Stimulated activated memory B cell treated with anti-CD40 and anti-IgM and Interleukin-4, amounts not matched to agents 10 μg/mL and 1 μg/mL and 100 μg/mL, for 72 hours (primary cell): ENCODE results near the gene NUAK2.
"Not testable (repeated sequence)": the region's sequence is repeated elsewhere in the genome, so short reads cannot be mapped to it uniquely, and the experiment has no call there.

ENCODE experiments used
- ATAC-seq: fragments of 150-1000 bp; cut with Tn5 transposase; 2 replicates; pipeline ENCODE4 v1.10.0; 2021
- H3K27ac Mint-ChIP-seq: one replicate; pipeline ENCODE4 v1.8.0; 2022; ENCODE audit warnings: mild to moderate bottlenecking, mixed read lengths
- H3K27me3 Mint-ChIP-seq: one replicate; pipeline ENCODE4 v1.8.0; 2022; ENCODE audit warnings: mixed read lengths
- H3K36me3 Mint-ChIP-seq: one replicate; pipeline ENCODE4 v1.8.0; 2022; ENCODE audit warnings: mixed read lengths
- H3K4me1 Mint-ChIP-seq: one replicate; pipeline ENCODE4 v1.8.0; 2022; ENCODE audit warnings: mixed read lengths
- H3K4me3 Mint-ChIP-seq: one replicate; pipeline ENCODE4 v1.8.0; 2022; ENCODE audit warnings: mild to moderate bottlenecking, moderate library complexity, mixed read lengths
- H3K9me3 Mint-ChIP-seq: one replicate; pipeline ENCODE4 v1.8.0; 2022; ENCODE audit warnings: mixed read lengths

Gene NUAK2

DNA sequence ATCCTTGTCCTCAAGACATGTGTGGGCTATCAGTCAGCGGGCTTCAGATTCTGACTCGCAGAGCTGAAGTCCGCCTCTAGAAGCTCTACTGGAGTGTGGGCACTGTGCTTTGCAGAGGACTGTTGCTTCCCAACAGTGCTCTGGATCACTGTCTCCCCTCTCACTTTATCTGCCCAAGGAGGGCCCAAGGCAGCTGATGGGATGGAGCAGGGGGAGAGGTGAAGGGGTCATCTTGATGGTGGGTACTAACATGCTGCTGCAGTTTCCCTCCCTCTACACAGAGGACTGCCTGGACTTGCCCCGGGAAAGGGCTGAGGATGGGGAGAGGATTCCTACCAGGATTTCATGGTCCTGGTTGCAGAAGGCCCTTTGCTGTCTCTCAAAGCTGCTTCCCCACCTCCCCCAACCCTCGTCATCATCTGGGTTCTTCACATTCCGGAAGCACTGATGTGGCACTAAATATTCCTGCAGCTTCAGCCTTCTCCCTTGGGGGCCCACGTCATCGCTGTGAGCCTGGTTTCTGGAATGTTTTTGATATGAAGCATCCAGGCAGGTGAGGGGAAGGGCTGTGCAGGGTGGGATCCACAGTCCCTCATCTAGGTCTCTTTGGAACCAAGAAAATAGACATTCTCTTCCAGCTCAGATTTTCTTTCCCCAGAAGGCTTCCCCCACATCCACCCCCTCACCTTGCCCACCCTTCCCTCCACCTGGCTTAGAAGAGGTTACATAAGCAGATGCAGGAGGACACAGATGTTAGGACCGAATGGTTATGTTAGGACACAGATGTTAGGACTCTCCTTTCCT is 23.2 kb downstream of the NUAK2 start:
- ATAC-seq = no peak
- Mint-ChIP-seq H3K4me3 (no peak overlapping the region), H3K36me3 (peaks cover 20% of the 10 kb centered on the region), H3K4me1 (peaks cover 76% of the 10 kb centered on the region), H3K9me3 (no peaks in the 10 kb centered on the region), H3K27ac (peak overlapping the region; percentile 50), H3K27me3 (no peaks in the 10 kb centered on the region)

GRCh38 chr1:205297546-205298177 is 23.9 kb downstream of the NUAK2 start:
- not testable (repeated sequence) for H3K4me3 Mint-ChIP-seq, H3K9me3 Mint-ChIP-seq, H3K27me3 Mint-ChIP-seq, ATAC-seq
- Mint-ChIP-seq H3K36me3 (peaks cover 14% of the 10 kb centered on the region), H3K4me1 (peaks cover 74% of the 10 kb centered on the region), H3K27ac (peak overlapping the region; percentile 50)

GRCh38 chr1:205296154-205296553 is 25.4 kb downstream of the NUAK2 start:
- H3K27me3 Mint-ChIP-seq = no peaks in the 10 kb centered on the region
- ATAC-seq = no peak
- peaks cover under 1% of the 10 kb centered on the region for H3K36me3 Mint-ChIP-seq
- H3K9me3 Mint-ChIP-seq = no peaks in the 10 kb centered on the region
- no peak overlapping the region for H3K4me3 Mint-ChIP-seq
- peaks cover 73% of the 10 kb centered on the region for H3K4me1 Mint-ChIP-seq
- peak overlapping the region; percentile 50 for H3K27ac Mint-ChIP-seq

DNA sequence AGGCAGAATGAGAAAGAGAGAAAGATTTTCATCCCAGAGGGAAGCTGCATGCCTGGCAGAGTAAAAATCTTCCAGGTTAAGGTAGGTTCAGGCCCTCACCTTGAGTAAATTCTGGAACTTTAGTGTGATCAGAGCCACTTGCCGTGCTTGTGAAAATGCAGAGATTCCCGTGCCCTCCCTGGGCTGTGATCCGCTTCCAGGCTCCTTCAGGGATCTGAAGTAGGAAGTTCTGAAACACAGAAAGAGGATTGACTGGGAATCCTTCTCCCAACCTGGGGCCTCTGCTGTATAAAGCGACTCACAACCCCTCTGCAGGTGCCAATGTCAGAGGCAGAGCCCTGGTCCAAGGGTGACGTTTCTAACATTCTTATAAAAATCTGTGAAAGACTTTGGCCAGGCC is 26.6 kb downstream of the NUAK2 start:
- Mint-ChIP-seq H3K4me3 (no peak overlapping the region), H3K27me3 (no peaks in the 10 kb centered on the region), H3K27ac (peak overlapping the region; percentile 58), H3K9me3 (no peaks in the 10 kb centered on the region), H3K4me1 (peaks cover 62% of the 10 kb centered on the region), H3K36me3 (no peaks in the 10 kb centered on the region)
- ATAC-seq = no peak

- Mint-ChIP-seq H3K27me3 (no peaks in the 10 kb centered on the region), H3K27ac (peak overlapping the region; percentile 58), H3K9me3 (no peaks in the 10 kb centered on the region), H3K4me3 (no peak overlapping the region), H3K4me1 (peaks cover 63% of the 10 kb centered on the region), H3K36me3 (no peaks in the 10 kb centered on the region)
- peak; percentile 18 for ATAC-seq
Observed at GRCh38 chr1:205294175-205294917, 27.2 kb downstream of the NUAK2 start.

DNA sequence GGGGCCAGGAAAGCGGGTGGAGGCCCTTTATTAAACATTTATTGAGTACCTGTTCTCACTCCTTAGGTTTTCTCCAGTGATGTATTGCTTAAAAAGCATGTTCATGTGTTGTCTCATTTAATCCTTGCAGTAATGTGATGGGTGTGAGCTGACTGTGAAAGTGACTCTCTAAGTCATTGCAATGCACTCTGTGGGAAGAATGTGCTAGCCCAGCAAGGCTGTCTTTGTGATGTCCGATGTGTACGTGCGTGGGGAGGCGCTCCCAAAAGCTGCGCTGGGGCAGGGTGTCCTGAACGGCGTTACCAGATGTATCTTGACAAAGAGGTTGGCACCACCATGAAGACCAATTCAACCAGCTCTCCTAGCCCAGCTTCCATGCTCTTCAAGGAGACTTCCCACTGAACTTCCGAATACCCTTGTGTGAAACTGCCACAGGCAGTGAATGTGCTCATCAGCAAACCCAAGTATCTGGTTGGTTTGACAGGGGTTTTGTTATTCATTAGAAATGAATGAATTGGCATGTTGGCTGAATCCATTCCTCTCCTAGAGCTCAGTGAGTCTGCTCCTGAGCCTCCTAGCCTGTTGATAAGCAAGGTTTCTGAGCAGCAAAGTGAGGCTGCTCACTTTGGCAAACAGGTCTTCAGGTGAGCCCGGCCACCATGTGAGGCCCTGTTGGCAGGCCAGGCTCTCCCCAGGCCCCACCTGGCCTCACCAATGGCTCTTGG is 28.0 kb downstream of the NUAK2 start:
- no peaks in the 10 kb centered on the region for H3K27me3 Mint-ChIP-seq
- H3K27ac Mint-ChIP-seq = peak overlapping the region; percentile 58
- ATAC-seq = no peak
- no peaks in the 10 kb centered on the region for H3K9me3 Mint-ChIP-seq
- no peak overlapping the region for H3K4me3 Mint-ChIP-seq
- H3K36me3 Mint-ChIP-seq = no peaks in the 10 kb centered on the region
- peaks cover 67% of the 10 kb centered on the region for H3K4me1 Mint-ChIP-seq

DNA sequence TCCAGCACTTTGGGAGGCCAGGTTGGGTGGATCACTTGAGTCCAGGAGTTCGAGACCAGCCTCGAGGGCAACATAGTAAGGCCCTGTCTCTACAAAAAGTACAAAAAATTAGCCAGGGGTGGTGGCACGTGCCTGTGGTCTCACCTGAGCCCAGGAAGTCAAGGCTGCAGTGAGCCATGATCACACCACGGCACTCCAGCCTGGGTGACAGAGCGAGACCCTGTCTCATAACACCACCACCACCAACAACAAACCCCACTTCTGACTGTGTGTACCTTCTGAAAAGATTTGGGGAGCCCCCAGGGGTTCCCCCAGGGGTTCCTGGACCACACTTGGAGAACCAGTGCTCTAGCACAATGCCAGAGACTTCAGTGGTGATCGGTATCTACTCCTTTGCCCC is 29.9 kb downstream of the NUAK2 start:
- Mint-ChIP-seq H3K36me3 (no peaks in the 10 kb centered on the region), H3K4me3 (no peak overlapping the region), H3K9me3 (no peaks in the 10 kb centered on the region)

GRCh38 chr1:205287767-205288559 is 33.6 kb downstream of the NUAK2 start:
- Mint-ChIP-seq H3K4me3 (peak overlapping the region; percentile 49), H3K4me1 (peaks cover 76% of the 10 kb centered on the region), H3K27me3 (no peaks in the 10 kb centered on the region), H3K9me3 (no peaks in the 10 kb centered on the region), H3K27ac (peak overlapping the region; percentile 94), H3K36me3 (no peaks in the 10 kb centered on the region)
- peak; percentile 90 for ATAC-seq

More for the DNA sequence above, 29.9 kb downstream of the NUAK2 start:
- Mint-ChIP-seq H3K27ac (peak overlapping the region; percentile 58), H3K4me1 (peaks cover 74% of the 10 kb centered on the region), H3K27me3 (no peaks in the 10 kb centered on the region)
- ATAC-seq = peak; percentile 9

GRCh38 chr1:205287076-205287475 is 34.5 kb downstream of the NUAK2 start:
- H3K4me1 Mint-ChIP-seq = peaks cover 78% of the 10 kb centered on the region
- H3K27me3 Mint-ChIP-seq = no peaks in the 10 kb centered on the region
- no peak for ATAC-seq
- H3K4me3 Mint-ChIP-seq = no peak overlapping the region
- H3K27ac Mint-ChIP-seq = peak overlapping the region; percentile 94
- no peaks in the 10 kb centered on the region for H3K36me3 Mint-ChIP-seq
- no peaks in the 10 kb centered on the region for H3K9me3 Mint-ChIP-seq

DNA sequence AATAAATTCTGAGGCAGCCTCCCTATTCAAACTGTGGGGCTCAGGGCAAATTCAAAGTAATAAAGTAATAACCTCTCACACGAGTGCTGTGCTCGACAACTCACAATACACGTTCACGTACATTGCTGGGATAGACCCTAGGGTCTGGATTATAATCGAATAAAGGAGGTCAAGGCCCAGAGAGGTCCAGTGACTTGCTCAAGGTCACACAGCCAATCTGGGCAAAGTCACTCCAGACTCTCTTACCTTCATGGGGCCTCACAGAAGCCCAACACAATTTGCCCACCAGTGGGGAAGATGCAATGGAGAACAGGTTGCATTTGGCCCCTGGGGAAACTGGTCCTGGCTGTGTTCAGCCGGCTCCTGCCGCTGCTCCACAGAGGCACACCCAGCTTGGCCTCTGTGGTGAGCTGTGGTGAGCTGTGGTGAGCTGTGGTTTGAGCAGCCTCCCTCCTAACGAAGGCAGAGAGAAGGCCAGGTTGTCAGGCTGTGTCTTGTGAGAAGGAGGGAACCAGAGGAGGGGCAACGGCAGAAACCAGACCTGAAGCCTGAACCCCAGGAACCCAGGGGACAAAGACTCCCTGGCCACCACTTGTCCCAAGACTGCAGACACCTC is 35.1 kb downstream of the NUAK2 start:
- H3K27me3 Mint-ChIP-seq = no peaks in the 10 kb centered on the region
- H3K9me3 Mint-ChIP-seq = no peaks in the 10 kb centered on the region
- H3K4me3 Mint-ChIP-seq = peak overlapping the region; percentile 73
- H3K36me3 Mint-ChIP-seq = no peaks in the 10 kb centered on the region
- ATAC-seq = peak; percentile 62
- H3K4me1 Mint-ChIP-seq = peaks cover 76% of the 10 kb centered on the region
- peak overlapping the region; percentile 94 for H3K27ac Mint-ChIP-seq

DNA sequence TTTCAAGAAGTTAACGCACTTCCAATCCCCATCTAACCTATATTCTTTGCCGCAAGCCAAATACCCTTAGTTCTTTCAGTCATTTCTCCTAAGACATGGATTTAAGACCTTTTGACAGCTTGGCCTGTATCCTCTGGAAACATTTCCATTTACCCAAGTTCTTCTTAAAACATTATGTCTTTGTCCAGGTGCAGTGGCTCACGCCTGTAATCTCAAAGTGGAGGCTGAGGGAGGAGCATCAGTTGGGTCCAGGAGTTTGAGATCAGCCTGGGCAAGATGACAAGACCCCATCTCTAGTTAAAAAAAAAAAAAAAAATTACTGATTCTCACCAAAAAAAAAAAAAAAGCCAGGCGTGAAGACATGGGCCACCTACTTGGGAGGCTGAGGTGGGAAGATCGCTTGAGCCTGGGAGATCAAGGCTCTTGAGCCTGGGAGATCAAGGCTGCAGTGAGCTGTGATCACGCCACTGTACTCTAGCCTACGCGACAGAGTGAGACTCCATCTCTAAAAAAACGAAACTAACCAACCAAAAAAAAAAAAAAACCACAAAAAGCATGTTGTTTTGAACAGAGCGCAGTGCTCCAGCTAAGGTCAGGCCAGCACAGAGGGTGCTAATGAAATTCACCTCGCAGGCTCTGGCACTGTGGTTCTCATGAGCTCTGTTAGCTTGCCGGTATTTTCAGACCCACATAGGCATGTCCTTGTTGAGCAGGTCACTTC is 36.0 kb downstream of the NUAK2 start:
- Mint-ChIP-seq H3K27me3 (no peaks in the 10 kb centered on the region), H3K9me3 (no peaks in the 10 kb centered on the region), H3K36me3 (no peaks in the 10 kb centered on the region), H3K4me3 (peak overlapping the region; percentile 73), H3K27ac (peak overlapping the region; percentile 94), H3K4me1 (peaks cover 79% of the 10 kb centered on the region)
- peak; percentile 59 for ATAC-seq

DNA sequence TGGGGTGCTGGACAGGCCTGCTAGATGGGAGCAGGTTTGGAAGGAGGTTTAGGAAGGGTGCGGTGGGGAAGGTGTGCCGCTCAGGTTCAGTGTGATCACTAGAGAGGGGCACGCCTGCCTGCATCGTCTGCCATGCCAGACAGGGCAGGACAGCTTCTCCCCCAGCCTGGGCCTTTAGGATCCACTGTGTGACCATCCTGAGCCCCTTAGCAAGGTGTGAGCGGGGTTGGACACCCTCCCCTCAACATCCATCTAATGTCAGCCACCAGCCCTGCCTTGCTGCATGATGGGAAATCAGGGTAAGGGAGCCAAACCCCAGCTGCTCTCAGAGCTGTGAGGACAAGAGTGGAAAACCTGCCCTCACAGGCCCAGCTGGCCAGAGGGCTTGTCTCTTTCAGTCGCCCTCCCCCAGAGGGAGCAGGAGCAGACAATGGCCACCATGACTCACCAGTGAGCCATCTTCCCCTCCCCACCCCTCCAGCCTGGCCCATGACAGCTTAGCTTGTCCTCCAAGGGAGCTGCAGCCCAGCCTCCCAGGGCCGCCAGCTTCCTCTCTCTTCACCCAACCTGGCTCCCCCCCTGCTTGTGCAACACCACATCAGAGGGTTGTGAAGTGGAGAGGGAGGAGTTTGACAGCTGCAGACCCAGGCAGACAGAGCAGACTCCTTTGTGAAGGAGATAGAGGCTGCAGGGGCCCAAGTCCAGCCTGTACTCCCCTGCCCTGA is 37.0 kb downstream of the NUAK2 start:
- H3K27ac Mint-ChIP-seq = peak overlapping the region; percentile 94
- no peaks in the 10 kb centered on the region for H3K27me3 Mint-ChIP-seq
- peaks cover 84% of the 10 kb centered on the region for H3K4me1 Mint-ChIP-seq
- peak; percentile 63 for ATAC-seq
- H3K9me3 Mint-ChIP-seq = no peaks in the 10 kb centered on the region
- H3K4me3 Mint-ChIP-seq = peak overlapping the region; percentile 22
- no peaks in the 10 kb centered on the region for H3K36me3 Mint-ChIP-seq
